NCI-H1417 treated with DMSO at 0.1 percent for 48 hours (cell line): Measurements from ENCODE around the gene ZNF391.
"Not testable (repeated sequence)": the region's sequence is repeated elsewhere in the genome, so short reads cannot be mapped to it uniquely, and the experiment has no call there.

Source experiments
- DNase-seq: peaks from one replicate; lab custom pipeline; 2025; lab: John Stamatoyannopoulos, UW

ZNF391 gene

GRCh38 chr6:27422651-27423332 lies 34.2 kb downstream of the ZNF391 start:
- DNase-seq, result no peak

DNA sequence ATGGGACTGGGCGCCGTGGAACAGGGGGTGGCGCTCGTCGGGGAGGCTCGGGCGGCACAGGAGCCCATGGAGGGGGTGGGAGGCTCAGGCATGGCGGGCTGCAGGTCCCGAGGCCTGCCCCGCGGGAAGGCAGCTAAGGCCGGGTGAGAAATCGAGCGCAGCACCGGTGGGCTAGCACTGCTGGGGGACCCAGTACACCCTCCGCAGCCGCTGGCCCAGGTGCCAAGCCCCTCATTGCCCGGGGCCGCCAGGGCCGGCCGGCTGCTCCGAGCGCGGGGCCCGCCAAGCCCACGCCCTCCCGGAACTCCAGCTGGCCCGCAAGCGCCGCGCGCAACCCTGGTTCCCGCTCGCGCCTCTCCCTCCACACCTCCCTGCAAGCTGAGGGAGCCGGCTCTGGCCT lies 36.3 kb downstream of the ZNF391 start:
- not testable (repeated sequence) for DNase-seq

GRCh38 chr6:27426045-27426620 lies 37.6 kb downstream of the ZNF391 start:
- DNase-seq, result no peak

- DNase-seq, result no peak
These were observed 39.9 kb downstream of the ZNF391 start for GRCh38 chr6:27428502-27428901.

- DNase-seq, result no peak
These were observed 40.4 kb downstream of the ZNF391 start for GRCh38 chr6:27428966-27429365.

DNA sequence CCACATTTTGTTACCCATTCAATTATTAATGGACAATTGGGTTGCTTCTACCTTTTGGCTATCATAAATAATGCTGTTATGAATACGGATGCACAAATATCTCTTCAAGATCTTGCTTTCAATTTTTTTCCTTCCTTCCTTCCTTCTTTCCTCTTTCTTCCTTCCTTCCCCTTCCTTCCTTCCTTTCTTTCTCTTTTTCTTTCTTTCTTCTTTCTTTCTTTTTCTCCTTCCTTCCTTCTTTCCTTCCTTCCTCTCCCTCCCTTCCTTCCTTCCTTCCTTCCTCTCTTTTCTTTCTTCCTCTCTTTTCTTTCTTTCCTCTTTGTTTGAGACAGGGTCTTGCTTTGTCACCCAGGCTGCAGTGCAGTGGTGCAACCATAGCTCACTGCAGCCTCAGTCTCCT lies 45.2 kb downstream of the ZNF391 start:
- no peak for DNase-seq

DNA sequence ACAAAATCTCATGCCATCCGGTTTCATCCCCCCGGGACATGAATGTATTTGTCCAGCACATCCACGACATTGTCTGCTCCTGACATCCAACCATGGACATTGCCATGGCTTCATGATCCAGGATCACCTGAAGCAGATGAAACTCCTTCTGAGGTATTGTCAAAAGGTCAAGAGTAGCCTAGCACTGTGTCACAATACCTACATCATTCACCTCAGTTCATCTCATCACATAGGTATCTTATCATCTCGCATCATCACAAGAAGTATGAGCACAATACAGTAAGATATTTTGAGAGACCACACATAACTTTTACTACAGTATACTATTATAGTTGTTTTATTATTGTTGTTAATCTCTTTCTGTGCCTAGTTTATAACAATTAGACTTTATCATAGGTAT lies 50.8 kb downstream of the ZNF391 start:
- no peak for DNase-seq

- DNase-seq, result no peak
These were observed 52.4 kb downstream of the ZNF391 start for GRCh38 chr6:27441001-27441400.

DNA sequence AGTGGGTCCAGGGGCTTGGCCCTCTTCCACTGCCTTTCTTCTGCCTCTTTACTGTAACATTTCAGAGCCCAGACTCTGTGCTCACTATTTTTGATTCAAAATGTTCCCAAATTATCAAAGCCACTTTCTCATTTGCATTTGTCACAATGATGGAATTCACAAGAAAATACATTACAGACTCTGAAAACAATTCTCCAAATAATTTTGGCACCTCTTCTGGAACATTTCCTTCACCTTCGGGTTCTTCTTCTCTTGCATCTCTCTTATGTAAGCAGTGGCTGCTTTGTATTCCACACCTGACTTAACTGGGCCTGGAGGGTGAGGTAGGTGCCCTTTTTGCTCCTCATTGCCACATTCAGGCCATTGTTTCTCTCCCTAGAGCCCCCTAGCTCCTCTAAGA lies 54.4 kb downstream of the ZNF391 start:
- no peak for DNase-seq

DNA sequence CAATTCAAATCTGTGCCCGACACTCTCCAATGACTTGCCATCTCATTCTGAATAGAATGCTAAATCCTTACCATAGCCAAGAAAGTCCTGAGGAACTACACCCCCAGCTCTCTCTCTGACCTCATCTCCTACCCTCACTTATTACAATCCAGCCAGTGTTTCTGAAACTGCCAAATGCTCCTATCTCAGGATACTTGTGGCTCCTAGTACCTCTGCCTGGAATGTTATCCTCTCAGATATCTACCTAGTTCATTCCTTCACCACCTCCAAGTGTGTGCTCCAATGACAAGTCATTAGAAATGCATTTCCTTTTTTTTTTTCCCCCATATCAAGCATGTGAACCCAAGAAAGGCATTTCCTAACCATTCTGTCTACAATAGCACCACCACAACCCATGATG lies 59.9 kb downstream of the ZNF391 start:
- no peak for DNase-seq

DNA sequence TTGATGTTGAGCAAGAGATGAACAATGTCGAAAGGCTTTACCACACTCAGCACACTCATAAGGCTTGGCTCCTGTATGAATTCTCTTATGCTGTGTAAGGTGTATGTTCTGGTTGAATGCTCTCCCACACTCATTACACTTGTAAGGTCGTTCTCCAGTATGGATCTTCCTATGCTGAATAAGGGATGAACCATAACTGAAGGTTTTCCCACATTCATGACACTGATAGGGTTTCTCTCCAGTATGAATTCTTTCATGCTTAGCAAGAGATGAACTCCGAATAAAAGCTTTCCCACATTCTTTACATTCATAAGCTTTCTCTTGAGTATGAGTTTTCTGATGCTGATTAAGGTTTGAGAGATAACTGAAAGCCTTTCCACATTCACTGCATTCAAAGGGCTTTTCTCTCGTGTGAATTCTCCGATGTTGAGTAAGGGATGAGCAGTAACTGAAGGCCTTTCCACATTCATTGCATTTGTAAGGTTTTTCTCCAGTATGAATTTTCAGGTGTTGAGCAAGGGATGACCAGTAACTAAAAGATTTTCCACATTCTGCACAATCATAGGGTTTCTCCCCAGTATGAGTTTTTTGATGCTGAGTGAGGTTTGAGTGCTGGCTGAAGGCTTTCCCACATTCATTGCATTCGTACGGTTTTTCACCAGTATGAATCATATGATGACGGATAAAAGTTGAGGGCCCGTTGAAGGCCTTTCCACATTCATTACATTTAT lies 63.3 kb downstream of the ZNF391 start:
- DNase-seq, result no peak

DNA sequence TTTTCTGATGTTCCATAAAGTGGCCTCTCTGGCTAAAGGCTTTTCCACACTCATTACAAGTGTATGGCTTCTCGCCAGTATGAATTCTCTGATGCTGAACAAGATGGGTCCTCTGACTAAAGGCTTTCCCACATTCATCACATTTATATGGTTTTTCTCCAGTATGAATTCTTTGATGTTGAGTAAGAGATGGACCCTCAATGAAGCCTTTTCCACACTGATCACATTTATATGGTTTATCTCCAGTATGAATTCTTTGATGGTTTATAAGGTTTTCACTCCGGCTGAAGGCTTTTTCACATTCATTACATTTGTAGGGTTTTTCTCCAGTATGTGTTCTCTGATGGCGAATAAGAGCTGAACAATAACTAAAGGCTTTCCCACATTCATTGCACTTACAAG lies 63.9 kb downstream of the ZNF391 start:
- DNase-seq, result no peak
